GM23338 (cell line): Measurements from ENCODE around the gene KRT78.

Experiments used
- EZH2 ChIP-seq: fragments of 200-600 bp; sonication (generic); IDR thresholded peaks from one replicate; pipeline ENCODE4 v1.8.0; 2017; ENCODE audit warnings: antibody characterized with exemption, mild to moderate bottlenecking, low read depth; ENCODE audit not compliant: unreplicated experiment
- POLR2AphosphoS5 ChIP-seq: IDR thresholded peaks from 2 replicates; pipeline ENCODE4 v1.6.1; 2016; ENCODE audit warnings: antibody characterized with exemption, low read depth

- no peak for TF ChIP-seq POLR2AphosphoS5
- no peak for TF ChIP-seq EZH2
Measured at GRCh38 chr12:52871291-52872039, 22.7 kb upstream of the KRT78 start.
